ENCODE measurements around the gene CYTH3. TPM values are rescaled to one million over a fixed set of nuclear protein-coding genes. Genes with fewer than 3 reads are reported as not detected.
A peak's percentile ranks its signal among the peaks of the same experiment; 100 is the strongest.

CYTH3 gene
- total and polyA plus RNA-seq, 9 of the 15 experiments (the other 6 are each of a cell fraction or from before 2014, with no cell fraction given): 0.25 to 15.2 (median 11.4) TPM

DNA sequence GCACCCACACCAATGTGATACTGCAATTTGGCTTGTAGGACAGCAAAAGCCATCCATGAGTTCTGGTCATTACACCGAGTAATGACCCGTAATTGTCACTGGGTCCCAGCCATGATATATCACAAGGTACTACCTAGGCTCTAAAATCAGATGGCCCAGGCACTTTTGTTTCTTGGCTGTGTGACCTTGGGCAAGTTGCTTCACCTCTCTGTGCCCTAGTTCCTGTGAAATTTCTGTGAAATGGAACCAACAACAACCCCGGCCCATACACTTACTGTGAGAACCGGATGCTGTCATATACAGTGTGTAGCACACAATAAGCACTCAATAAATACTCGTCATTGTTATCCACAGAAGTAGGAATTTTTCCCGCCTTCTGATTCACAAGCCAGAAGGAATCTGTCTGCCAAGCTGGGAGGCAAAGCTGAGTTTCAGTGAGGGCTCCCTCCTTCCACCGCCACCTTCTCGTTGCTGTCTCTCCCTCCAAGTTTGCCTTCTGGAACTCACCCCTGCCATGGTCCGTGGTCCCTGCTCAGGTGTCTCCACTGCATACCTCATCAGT is 6.4 kb upstream of the CYTH3 start (continued):
- TF ChIP-seq, protein P1, sequence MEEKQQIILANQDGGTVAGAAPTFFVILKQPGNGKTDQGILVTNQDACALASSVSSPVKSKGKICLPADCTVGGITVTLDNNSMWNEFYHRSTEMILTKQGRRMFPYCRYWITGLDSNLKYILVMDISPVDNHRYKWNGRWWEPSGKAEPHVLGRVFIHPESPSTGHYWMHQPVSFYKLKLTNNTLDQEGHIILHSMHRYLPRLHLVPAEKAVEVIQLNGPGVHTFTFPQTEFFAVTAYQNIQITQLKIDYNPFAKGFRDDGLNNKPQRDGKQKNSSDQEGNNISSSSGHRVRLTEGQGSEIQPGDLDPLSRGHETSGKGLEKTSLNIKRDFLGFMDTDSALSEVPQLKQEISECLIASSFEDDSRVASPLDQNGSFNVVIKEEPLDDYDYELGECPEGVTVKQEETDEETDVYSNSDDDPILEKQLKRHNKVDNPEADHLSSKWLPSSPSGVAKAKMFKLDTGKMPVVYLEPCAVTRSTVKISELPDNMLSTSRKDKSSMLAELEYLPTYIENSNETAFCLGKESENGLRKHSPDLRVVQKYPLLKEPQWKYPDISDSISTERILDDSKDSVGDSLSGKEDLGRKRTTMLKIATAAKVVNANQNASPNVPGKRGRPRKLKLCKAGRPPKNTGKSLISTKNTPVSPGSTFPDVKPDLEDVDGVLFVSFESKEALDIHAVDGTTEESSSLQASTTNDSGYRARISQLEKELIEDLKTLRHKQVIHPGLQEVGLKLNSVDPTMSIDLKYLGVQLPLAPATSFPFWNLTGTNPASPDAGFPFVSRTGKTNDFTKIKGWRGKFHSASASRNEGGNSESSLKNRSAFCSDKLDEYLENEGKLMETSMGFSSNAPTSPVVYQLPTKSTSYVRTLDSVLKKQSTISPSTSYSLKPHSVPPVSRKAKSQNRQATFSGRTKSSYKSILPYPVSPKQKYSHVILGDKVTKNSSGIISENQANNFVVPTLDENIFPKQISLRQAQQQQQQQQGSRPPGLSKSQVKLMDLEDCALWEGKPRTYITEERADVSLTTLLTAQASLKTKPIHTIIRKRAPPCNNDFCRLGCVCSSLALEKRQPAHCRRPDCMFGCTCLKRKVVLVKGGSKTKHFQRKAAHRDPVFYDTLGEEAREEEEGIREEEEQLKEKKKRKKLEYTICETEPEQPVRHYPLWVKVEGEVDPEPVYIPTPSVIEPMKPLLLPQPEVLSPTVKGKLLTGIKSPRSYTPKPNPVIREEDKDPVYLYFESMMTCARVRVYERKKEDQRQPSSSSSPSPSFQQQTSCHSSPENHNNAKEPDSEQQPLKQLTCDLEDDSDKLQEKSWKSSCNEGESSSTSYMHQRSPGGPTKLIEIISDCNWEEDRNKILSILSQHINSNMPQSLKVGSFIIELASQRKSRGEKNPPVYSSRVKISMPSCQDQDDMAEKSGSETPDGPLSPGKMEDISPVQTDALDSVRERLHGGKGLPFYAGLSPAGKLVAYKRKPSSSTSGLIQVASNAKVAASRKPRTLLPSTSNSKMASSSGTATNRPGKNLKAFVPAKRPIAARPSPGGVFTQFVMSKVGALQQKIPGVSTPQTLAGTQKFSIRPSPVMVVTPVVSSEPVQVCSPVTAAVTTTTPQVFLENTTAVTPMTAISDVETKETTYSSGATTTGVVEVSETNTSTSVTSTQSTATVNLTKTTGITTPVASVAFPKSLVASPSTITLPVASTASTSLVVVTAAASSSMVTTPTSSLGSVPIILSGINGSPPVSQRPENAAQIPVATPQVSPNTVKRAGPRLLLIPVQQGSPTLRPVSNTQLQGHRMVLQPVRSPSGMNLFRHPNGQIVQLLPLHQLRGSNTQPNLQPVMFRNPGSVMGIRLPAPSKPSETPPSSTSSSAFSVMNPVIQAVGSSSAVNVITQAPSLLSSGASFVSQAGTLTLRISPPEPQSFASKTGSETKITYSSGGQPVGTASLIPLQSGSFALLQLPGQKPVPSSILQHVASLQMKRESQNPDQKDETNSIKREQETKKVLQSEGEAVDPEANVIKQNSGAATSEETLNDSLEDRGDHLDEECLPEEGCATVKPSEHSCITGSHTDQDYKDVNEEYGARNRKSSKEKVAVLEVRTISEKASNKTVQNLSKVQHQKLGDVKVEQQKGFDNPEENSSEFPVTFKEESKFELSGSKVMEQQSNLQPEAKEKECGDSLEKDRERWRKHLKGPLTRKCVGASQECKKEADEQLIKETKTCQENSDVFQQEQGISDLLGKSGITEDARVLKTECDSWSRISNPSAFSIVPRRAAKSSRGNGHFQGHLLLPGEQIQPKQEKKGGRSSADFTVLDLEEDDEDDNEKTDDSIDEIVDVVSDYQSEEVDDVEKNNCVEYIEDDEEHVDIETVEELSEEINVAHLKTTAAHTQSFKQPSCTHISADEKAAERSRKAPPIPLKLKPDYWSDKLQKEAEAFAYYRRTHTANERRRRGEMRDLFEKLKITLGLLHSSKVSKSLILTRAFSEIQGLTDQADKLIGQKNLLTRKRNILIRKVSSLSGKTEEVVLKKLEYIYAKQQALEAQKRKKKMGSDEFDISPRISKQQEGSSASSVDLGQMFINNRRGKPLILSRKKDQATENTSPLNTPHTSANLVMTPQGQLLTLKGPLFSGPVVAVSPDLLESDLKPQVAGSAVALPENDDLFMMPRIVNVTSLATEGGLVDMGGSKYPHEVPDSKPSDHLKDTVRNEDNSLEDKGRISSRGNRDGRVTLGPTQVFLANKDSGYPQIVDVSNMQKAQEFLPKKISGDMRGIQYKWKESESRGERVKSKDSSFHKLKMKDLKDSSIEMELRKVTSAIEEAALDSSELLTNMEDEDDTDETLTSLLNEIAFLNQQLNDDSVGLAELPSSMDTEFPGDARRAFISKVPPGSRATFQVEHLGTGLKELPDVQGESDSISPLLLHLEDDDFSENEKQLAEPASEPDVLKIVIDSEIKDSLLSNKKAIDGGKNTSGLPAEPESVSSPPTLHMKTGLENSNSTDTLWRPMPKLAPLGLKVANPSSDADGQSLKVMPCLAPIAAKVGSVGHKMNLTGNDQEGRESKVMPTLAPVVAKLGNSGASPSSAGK (IDR thresholded peaks at IDR 0.05): no peak
- TF ChIP-seq E2F6 (IDR thresholded peaks at IDR 0.05; ENCODE audit: borderline replicate concordance in 1 of 2, extremely low read depth in 1 of 2, insufficient read depth in 1 of 2, insufficient read length in 1 of 2, low read depth in 1 of 2, low read length in 1 of 2, poor library complexity in 1 of 2, severe bottlenecking in 1 of 2): peak in 1 of 2 experiments; percentile 33
- no peak for TF ChIP-seq MLLT1 (IDR thresholded peaks at IDR 0.05)
- TF ChIP-seq PTBP1 (IDR thresholded peaks at IDR 0.05; ENCODE audit: low read depth, low read length): peak; percentile 59; the same call in 1 of the 2 replicates
- no peak for TF ChIP-seq EHMT2 (IDR thresholded peaks at IDR 0.05)
- TF ChIP-seq, protein P2, sequence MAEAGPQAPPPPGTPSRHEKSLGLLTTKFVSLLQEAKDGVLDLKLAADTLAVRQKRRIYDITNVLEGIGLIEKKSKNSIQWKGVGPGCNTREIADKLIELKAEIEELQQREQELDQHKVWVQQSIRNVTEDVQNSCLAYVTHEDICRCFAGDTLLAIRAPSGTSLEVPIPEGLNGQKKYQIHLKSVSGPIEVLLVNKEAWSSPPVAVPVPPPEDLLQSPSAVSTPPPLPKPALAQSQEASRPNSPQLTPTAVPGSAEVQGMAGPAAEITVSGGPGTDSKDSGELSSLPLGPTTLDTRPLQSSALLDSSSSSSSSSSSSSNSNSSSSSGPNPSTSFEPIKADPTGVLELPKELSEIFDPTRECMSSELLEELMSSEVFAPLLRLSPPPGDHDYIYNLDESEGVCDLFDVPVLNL (CRISPR knock-in tag; IDR thresholded peaks at IDR 0.05; ENCODE audit: low read depth): 0 out of 2 replicates have a peak, but pooled peaks have one; percentile 28
- no peak for TF ChIP-seq ZNF668 (CRISPR knock-in tag; IDR thresholded peaks at IDR 0.05)
- no peak for TF ChIP-seq ZNF121 (CRISPR knock-in tag; conservative IDR thresholded peaks at IDR 0.05)
- no peak for TF ChIP-seq PRPF4 (IDR thresholded peaks at IDR 0.05; ENCODE audit: insufficient read depth, low read depth, low read length, poor library complexity, severe bottlenecking)

Data from K562 (cell line).